K562 (cell line): ENCODE data around the gene LLCFC1. TPM values are rescaled to one million over a fixed set of nuclear protein-coding genes. Genes with fewer than 3 reads are reported as not detected.

Experiments
- BMI1 ChIP-seq: fragments of 150-350 bp; IDR thresholded peaks from 2 replicates; pipeline ENCODE4 v1.6.1; 2014; ENCODE audit warnings: low read length
- CHCHD3 ChIP-seq: fragments of 250-450 bp; sonication (Bioruptor Pico); IDR thresholded peaks from 2 replicates; pipeline ENCODE4 v2.1.2; 2022; ENCODE audit warnings: mild to moderate bottlenecking
- CREB3 ChIP-seq: fragments of 450-650 bp; conservative IDR thresholded peaks from 2 replicates; pipeline ENCODE4 v1.6.1; 2016; ENCODE audit warnings: missing genetic modification characterization, low read depth, mild to moderate bottlenecking, missing compliant biosample characterization, moderate library complexity
- ELF2 ChIP-seq: fragments of 250-450 bp; sonication (Bioruptor Pico); IDR thresholded peaks from 2 replicates; pipeline ENCODE4 v1.5.0; 2021; ENCODE audit warnings: mild to moderate bottlenecking
- FOXK1 ChIP-seq: sonication (generic); formaldehyde crosslinking; IDR thresholded peaks from 2 replicates; pipeline ENCODE4 v1.8.0; 2022; ENCODE audit warnings: missing genetic modification reagents, mild to moderate bottlenecking, borderline replicate concordance
- FOXM1 ChIP-seq, 2 experiments: fragments of 450-650 bp in 1 of 2; sonication (generic) in 1 of 2; formaldehyde crosslinking in 1 of 2; IDR thresholded peaks; 2 replicates each; pipeline versions ENCODE4 v1.6.1 to v1.9.0; 2017 to 2022; ENCODE audit warnings: low read depth in 2 of 2, mild to moderate bottlenecking in 2 of 2, missing genetic modification reagents in 1 of 2, moderate library complexity in 1 of 2
- KLF10 ChIP-seq: fragments of 250-450 bp; sonication (Bioruptor Pico); IDR thresholded peaks from 2 replicates; pipeline ENCODE4 v1.6.1; 2021; ENCODE audit warnings: matching md5 sums
- MLX ChIP-seq, 2 experiments: fragments of 450-650 bp in 1 of 2; sonication (generic) in 1 of 2; formaldehyde crosslinking; conservative IDR thresholded peaks; 2 replicates each; pipeline versions ENCODE4 v1.4.0 to v1.8.1; 2020 to 2022; ENCODE audit warnings: mild to moderate bottlenecking in 1 of 2, missing genetic modification reagents in 1 of 2
- POLR2H ChIP-seq: IDR thresholded peaks from 2 replicates; pipeline ENCODE4 v1.6.1; 2016; ENCODE audit warnings: missing genetic modification characterization, low read depth, mild to moderate bottlenecking, control low read depth, missing compliant biosample characterization, moderate library complexity
- TCF7 ChIP-seq: sonication (generic); IDR thresholded peaks from 2 replicates; pipeline ENCODE4 v1.6.1; 2016; ENCODE audit warnings: antibody characterized with exemption, borderline replicate concordance
- ZNF41 ChIP-seq: fragments of 250-450 bp; sonication (Bioruptor Pico); conservative IDR thresholded peaks from 2 replicates; pipeline ENCODE4 v1.4.0; 2020; ENCODE audit warnings: mild to moderate bottlenecking
- ZNF561 ChIP-seq: fragments of 450-650 bp; formaldehyde crosslinking; conservative IDR thresholded peaks from 2 replicates; pipeline ENCODE4 v1.4.0; 2020; ENCODE audit warnings: mild to moderate bottlenecking, moderate library complexity
- ZSCAN29 ChIP-seq: fragments of 450-650 bp; IDR thresholded peaks from 2 replicates; pipeline ENCODE4 v1.6.1; 2017
- polyA plus RNA-seq, 8 experiments: library from polyadenylated mRNA; depleted of rRNA in 4 of 8; stranded (reverse) in 5 of 8; unstranded in 3 of 8; fragments of >200 nt; fragmentation: Nextera tagmentation in 2 of 8; fragmentation: Illumina TruSeq in 1 of 8; extraction: Ambion mirVana in 2 of 8; extraction: Trizol in 1 of 8; gene quantifications; 2 replicates each; pipeline versions ENCODE4 v1.2.1 to v1.2.3, GENCODE V29; 2011 to 2014; ENCODE audit warnings: inconsistent platforms in 1 of 8, missing spikeins in 1 of 8
- total RNA-seq, 7 experiments: library from RNA; depleted of rRNA in 6 of 7; stranded (reverse); fragments of >200 nt in 6 of 7; fragmentation: Illumina TruSeq in 2 of 7; extraction: Trizol in 2 of 7; gene quantifications; 2 replicates each; pipeline versions ENCODE4 v1.2.1 to v1.2.3, GENCODE V29; 2011 to 2021; ENCODE audit warnings: low replicate concordance in 1 of 7
- TF ChIP-seq, protein P1 (sequence below), 2 experiments: fragments of 150-350 bp in 1 of 2; IDR thresholded peaks; 2 replicates each; pipeline ENCODE4 v1.6.1; 2012 to 2016; ENCODE audit warnings: low read depth in 2 of 2, low read length in 2 of 2, mild to moderate bottlenecking in 1 of 2, moderate library complexity in 1 of 2
- TF ChIP-seq, protein P2 (sequence below): fragments of 450-650 bp; IDR thresholded peaks from 2 replicates; pipeline ENCODE4 v1.6.1; 2014; ENCODE audit warnings: low read depth, mild to moderate bottlenecking, moderate library complexity, borderline replicate concordance
- TF ChIP-seq, protein P3 (sequence below): sonication (generic); formaldehyde crosslinking; IDR thresholded peaks from 2 replicates; pipeline ENCODE4 v1.8.0; 2022; ENCODE audit warnings: mild to moderate bottlenecking, missing genetic modification reagents

The LLCFC1 gene
- total and polyA plus RNA-seq, 9 of the 15 experiments (the other 6 are each of a cell fraction or from before 2014, with no cell fraction given): not detected

GRCh38 chr7:142961973-142962926, 23.0 kb downstream of the LLCFC1 start, which contains the start of gene KEL (continued):
- TF ChIP-seq CHCHD3 (no peak), ZNF41 (CRISPR knock-in tag) (no peak), MLX (CRISPR knock-in tag; conservative IDR thresholded peaks at IDR 0.05) (no peak), KLF10 (CRISPR knock-in tag) (no peak), POLR2H (tag) (no peak; the same call in 1 of the 2 replicates), FOXM1 (IDR thresholded peaks at IDR 0.05; ENCODE audit: low read depth) (peak; percentile 82), FOXM1 (CRISPR knock-in tag; IDR thresholded peaks at IDR 0.05; ENCODE audit: low read depth) (no peak), ELF2 (CRISPR knock-in tag) (no peak), CREB3 (tag) (0 out of 2 replicates have a peak, but pooled peaks have one; percentile 34), FOXK1 (CRISPR knock-in tag) (no peak), ZNF561 (CRISPR knock-in tag) (no peak), BMI1 (no peak), TCF7 (no peak), ZSCAN29 (no peak)
- TF ChIP-seq, protein P1, sequence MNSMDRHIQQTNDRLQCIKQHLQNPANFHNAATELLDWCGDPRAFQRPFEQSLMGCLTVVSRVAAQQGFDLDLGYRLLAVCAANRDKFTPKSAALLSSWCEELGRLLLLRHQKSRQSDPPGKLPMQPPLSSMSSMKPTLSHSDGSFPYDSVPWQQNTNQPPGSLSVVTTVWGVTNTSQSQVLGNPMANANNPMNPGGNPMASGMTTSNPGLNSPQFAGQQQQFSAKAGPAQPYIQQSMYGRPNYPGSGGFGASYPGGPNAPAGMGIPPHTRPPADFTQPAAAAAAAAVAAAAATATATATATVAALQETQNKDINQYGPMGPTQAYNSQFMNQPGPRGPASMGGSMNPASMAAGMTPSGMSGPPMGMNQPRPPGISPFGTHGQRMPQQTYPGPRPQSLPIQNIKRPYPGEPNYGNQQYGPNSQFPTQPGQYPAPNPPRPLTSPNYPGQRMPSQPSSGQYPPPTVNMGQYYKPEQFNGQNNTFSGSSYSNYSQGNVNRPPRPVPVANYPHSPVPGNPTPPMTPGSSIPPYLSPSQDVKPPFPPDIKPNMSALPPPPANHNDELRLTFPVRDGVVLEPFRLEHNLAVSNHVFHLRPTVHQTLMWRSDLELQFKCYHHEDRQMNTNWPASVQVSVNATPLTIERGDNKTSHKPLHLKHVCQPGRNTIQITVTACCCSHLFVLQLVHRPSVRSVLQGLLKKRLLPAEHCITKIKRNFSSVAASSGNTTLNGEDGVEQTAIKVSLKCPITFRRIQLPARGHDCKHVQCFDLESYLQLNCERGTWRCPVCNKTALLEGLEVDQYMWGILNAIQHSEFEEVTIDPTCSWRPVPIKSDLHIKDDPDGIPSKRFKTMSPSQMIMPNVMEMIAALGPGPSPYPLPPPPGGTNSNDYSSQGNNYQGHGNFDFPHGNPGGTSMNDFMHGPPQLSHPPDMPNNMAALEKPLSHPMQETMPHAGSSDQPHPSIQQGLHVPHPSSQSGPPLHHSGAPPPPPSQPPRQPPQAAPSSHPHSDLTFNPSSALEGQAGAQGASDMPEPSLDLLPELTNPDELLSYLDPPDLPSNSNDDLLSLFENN (IDR thresholded peaks at IDR 0.05; ENCODE audit: low read depth in 2 of 2, low read length in 2 of 2): peak in 1 of 2 experiments; percentile 89; a peak in 2 of 4 replicates
- TF ChIP-seq, protein P2, sequence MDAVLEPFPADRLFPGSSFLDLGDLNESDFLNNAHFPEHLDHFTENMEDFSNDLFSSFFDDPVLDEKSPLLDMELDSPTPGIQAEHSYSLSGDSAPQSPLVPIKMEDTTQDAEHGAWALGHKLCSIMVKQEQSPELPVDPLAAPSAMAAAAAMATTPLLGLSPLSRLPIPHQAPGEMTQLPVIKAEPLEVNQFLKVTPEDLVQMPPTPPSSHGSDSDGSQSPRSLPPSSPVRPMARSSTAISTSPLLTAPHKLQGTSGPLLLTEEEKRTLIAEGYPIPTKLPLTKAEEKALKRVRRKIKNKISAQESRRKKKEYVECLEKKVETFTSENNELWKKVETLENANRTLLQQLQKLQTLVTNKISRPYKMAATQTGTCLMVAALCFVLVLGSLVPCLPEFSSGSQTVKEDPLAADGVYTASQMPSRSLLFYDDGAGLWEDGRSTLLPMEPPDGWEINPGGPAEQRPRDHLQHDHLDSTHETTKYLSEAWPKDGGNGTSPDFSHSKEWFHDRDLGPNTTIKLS: peak; percentile 50; the same call in 1 of the 2 replicates
- TF ChIP-seq, protein P3, sequence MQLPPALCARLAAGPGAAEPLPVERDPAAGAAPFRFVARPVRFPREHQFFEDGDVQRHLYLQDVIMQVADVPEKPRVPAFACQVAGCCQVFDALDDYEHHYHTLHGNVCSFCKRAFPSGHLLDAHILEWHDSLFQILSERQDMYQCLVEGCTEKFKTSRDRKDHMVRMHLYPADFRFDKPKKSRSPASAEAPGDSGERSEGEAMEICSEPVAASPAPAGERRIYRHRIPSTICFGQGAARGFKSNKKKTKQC: no peak
